Activated CD4-positive, CD25-positive, alpha-beta regulatory T cell treated with anti-CD3 and anti-CD28 coated beads, Interleukin-2, amount 50 U/mL, for 24 hours (primary cell): ENCODE measurements around the gene NELL2.
"Not testable (repeated sequence)": the region's sequence is repeated elsewhere in the genome, so short reads cannot be mapped to it uniquely, and the experiment has no call there.

Experiments used
- ATAC-seq, 2 donors: fragments of 150-1000 bp; cut with Tn5 transposase; one replicate each; pipeline ENCODE4 v1.10.0; 2021; ENCODE audit warnings: mild to moderate bottlenecking in 1 of 2, moderate library complexity in 1 of 2

Gene NELL2

GRCh38 chr12:44847403-44847802 is 28.7 kb downstream of the NELL2 start:
- no peak for ATAC-seq

GRCh38 chr12:44846826-44847225 is 29.3 kb downstream of the NELL2 start:
- ATAC-seq = no peak

GRCh38 chr12:44842669-44843068 is 33.4 kb downstream of the NELL2 start:
- ATAC-seq = no peak

GRCh38 chr12:44839785-44840184 is 36.3 kb downstream of the NELL2 start:
- no peak for ATAC-seq

GRCh38 chr12:44837114-44837755 is 38.9 kb downstream of the NELL2 start:
- ATAC-seq = no peak

- ATAC-seq = peak in 1 of 2 donors; percentile 51
Observed at GRCh38 chr12:44835641-44836379, 40.3 kb downstream of the NELL2 start.

GRCh38 chr12:44834996-44835395 is 41.1 kb downstream of the NELL2 start:
- not testable (repeated sequence) for ATAC-seq

- ATAC-seq = no peak
Observed at GRCh38 chr12:44833561-44833960, 42.6 kb downstream of the NELL2 start.

- ATAC-seq = no peak
Observed at GRCh38 chr12:44830566-44831055, 45.5 kb downstream of the NELL2 start.

GRCh38 chr12:44829045-44829444 is 47.1 kb downstream of the NELL2 start:
- no peak for ATAC-seq

- ATAC-seq = peak; percentile 35 to 59
Observed at GRCh38 chr12:44827832-44828438, 48.2 kb downstream of the NELL2 start.

- not testable (repeated sequence) for ATAC-seq
Observed at GRCh38 chr12:44821702-44822101, 54.4 kb downstream of the NELL2 start.

- ATAC-seq = no peak
Observed at GRCh38 chr12:44819884-44820283, 56.2 kb downstream of the NELL2 start.

- no peak for ATAC-seq
Observed at GRCh38 chr12:44817687-44818086, 58.4 kb downstream of the NELL2 start.

- no peak for ATAC-seq
Observed at GRCh38 chr12:44816446-44817017, 59.6 kb downstream of the NELL2 start.

- ATAC-seq = no peak
Observed at GRCh38 chr12:44812062-44812461, 64.1 kb downstream of the NELL2 start.

GRCh38 chr12:44804068-44804467 is 72.0 kb downstream of the NELL2 start:
- no peak for ATAC-seq

- no peak for ATAC-seq
Observed at GRCh38 chr12:44795970-44796369, 80.1 kb downstream of the NELL2 start.

GRCh38 chr12:44788731-44789130 is 87.4 kb downstream of the NELL2 start:
- ATAC-seq = no peak

- ATAC-seq = no peak
Observed at GRCh38 chr12:44780221-44780790, 95.8 kb downstream of the NELL2 start.

- no peak for ATAC-seq
Observed at GRCh38 chr12:44779766-44780165, 96.3 kb downstream of the NELL2 start.

- no peak for ATAC-seq
Observed at GRCh38 chr12:44778863-44779262, 97.3 kb downstream of the NELL2 start.

GRCh38 chr12:44777044-44777443 is 99.1 kb downstream of the NELL2 start:
- no peak for ATAC-seq
